Measurements from ENCODE around the gene HECTD1.
A peak's percentile ranks its signal among the peaks of the same experiment; 100 is the strongest.
"Not testable (repeated sequence)": the region's sequence is repeated elsewhere in the genome, so short reads cannot be mapped to it uniquely, and the experiment has no call there.

Gene HECTD1

DNA sequence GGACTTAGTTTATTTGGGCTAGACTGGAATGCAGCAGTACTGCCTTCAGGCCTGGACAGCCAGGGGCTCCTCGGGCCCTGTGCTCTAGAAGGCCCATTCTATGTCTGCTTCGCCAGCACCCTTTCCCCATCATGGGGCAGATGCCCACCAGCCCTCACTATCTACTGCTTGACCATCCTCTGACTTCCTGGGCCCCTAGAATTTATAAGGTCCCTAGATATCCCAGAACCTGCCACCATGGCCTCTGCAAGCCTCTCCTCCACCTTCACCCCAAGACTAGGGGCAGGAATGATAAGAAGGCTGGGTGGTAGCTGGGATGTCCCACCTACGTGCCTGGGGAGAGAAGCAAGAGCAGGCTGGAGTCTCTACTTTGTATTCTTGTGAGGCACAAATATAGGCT lies 122.6 kb downstream of the HECTD1 start:
- no peak for DNase-seq

DNA sequence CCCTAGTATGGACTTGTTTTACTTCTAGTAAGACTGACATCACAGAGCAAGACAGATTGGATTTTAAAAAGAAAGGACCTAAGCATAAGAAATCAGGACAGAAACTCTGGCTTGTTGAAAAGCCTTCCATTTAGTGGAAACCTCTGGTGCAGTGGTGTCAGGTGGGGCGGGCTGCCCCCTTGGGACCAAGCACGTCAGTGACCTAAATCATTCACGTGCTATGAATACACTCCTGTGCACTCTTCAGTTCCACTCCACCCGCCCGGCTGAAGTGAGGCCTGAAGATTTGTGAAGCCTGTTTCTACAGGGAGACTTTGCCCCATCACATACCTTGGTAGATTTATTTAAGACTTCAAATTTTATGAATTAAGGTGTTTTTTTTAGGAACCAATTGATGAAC lies 123.2 kb downstream of the HECTD1 start:
- DNase-seq: no peak

DNA sequence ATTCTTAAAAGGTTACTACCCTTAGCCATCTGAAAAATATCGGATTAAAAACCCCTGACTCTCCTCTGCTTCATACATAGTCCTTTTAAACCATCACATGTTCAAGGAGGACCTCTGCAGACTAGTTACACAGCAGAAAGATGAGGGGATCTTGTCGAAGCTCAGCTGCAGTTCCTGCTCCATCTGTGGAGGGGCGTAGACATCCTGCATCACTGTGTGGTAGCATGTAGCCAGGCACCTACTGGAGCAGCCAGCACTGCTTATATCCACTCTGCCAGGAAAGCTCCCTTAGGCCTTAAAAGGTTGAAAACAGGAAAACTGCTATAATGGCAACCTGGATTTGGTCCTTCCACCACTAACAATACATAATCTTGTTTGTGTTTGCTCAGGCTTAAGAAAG lies 123.8 kb downstream of the HECTD1 start:
- no peak for DNase-seq

DNA sequence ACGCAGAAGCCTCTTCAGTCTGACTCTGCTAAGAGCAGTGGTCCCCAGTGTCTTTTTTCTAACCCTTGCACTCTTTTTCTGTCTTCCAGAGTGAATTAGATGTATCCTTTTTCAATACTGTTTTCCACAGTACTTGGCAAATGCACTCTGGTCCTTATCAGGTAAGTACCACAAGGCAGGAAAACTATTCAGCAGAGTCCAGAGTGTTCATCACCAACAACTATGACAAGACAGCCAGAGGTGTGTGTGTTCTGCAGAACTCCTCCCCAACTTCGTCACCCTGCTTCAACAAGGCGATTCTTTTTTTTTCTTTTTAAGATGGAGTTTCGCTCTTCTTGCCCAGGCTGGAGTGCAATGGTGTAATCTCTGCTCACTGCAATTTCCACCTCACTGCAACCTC lies 127.1 kb downstream of the HECTD1 start:
- DNase-seq: no peak

DNA sequence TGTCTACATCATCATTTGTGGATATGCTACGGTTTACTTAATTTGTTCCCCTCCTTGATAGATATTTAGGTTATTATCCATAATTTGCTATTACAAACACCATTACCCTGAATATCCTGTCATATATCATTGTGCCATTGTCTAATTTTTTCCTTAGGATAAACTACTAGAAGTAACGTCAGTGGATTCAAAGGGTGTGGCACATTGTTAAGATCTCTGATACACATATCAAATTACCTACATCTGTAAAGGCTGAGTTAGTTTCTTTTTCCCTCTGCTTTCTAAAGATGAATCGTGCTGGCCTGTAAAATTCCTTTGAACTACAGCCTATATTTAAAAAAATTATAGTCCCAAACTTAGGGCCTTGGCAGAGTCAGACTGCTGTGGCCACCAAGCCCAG lies 127.5 kb downstream of the HECTD1 start:
- no peak for DNase-seq

DNA sequence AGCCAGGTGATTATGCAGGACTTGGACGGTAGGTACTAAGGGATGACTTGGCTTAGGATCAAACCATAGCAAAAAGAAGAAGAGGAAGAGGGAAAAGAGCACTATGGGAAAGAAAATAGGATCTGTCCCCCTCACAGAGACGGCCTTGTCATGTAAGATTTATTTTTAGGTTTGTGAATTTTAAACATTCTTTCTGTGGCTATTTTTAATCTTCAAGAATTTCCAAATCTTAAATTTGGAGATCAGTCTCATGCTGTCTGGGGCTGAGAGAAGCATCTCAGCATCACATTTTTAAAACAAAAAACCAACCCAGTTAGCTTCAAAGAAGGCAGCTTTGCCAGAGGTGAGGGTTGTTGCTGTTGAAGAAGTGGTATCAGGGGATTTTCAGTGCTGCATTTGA lies 128.8 kb downstream of the HECTD1 start:
- no peak for DNase-seq

DNA sequence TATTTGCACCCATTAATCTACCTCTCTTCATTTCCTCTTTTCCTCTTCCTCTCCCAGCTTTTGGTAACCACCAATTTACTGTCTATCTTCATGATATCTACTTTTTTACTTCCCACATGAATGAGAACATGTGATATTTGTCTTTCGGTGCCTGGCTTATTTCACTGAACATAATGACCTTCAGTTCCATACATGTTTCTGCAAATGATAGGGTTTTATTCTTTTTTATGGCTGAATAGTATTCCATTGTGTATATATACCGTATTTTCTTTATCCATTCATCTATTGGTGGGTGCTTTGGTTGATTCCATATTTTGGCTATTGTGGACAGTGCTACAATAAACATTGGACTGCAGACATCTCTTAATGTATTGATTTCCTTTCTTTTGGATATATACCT lies 132.4 kb downstream of the HECTD1 start:
- DNase-seq: no peak

DNA sequence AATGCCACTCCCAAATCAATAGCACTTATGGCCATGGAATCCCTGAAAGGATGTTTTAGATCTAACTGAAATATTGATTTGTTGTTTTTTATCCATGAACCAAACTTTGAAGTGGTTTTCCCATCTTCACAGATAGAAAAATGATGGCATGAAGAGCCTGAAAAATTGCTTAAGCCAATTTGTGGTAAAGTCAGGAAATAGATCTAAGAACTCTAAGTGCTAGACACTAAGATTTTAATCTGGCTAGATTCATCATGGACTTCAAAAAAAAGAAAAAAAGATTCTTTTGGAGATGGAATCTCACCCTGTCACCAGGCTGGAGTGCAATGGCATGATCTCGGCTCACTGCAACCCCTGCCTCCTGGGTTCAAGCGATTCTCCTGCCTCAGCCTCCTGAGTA lies 136.4 kb downstream of the HECTD1 start:
- no peak for DNase-seq

DNA sequence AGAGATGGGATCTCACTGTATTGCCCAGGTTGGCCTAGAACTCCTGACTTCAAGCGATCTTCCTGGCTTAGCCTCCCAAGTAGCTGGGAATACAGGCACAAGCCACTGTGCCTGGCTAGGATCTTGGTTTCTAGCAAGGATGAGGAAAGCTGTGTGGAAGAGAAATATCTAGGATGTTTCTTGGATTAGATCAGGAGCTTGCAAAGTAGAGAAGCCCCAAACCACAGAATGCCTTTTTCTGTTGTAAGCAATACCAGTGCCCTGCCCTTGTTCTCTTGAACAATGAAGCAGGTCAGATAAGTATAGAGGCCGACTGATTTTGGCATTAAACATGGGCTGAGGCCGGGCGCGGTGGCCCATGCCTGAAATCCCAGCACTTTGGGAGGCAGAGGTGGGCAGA lies 137.2 kb downstream of the HECTD1 start:
- no peak for DNase-seq

DNA sequence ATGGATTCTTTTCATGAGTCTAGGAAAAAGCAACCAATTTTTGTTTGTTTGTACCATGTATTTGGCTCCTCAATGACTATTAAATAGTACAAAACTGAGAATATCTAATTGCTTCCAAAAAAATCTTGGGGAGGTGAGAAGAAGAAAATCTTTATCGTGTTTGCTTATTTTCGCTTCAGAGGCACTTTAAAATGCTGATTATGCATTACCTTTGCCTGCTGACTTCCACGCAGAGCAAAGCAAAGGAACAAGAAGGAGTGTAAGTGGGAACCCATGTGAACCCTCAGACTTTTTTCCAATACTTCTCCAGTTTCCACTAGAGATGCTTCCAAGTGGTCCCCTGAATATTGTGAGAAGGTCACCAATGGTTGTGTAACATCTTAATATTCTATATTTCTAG lies 138.2 kb downstream of the HECTD1 start:
- DNase-seq: peak; percentile 7

DNA sequence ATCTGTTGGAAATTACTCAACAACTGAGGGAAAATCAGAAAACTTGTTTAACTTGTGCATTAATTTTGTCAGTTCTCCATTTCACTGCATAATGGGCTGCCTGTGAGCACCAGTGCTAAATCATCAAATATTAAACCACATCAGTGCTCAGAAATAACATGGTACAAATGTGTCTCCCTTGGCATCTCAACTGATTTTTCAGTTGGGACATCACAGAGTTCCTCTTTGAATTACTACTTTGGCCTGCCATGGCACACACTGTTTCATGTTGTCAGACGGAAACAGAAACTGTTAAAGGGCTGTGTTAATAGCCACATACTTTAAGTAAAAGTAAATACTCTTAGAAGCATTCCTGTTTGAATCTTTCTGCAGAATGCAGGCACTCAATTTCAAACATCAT lies 139.4 kb downstream of the HECTD1 start:
- no peak for DNase-seq

DNA sequence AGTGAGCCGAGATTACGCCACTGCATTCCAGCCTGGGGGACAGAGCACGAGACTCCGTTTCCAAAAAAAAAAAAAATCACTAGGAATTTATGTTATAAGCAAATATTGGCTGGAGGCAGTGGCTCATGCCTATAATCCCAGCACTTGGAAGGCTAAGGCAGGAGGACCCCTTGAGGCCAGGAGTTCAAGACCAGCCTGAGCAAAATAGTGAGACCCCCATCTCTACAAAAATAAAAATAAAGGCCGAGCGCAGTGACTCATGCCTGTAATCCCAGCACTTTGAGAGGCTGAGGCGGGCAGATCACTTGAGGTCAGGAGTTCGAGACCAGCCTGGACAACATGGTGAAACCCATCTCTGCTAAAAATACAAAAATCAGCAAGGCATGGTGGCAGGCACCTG lies 144.7 kb downstream of the HECTD1 start:
- DNase-seq: not testable (repeated sequence)

DNA sequence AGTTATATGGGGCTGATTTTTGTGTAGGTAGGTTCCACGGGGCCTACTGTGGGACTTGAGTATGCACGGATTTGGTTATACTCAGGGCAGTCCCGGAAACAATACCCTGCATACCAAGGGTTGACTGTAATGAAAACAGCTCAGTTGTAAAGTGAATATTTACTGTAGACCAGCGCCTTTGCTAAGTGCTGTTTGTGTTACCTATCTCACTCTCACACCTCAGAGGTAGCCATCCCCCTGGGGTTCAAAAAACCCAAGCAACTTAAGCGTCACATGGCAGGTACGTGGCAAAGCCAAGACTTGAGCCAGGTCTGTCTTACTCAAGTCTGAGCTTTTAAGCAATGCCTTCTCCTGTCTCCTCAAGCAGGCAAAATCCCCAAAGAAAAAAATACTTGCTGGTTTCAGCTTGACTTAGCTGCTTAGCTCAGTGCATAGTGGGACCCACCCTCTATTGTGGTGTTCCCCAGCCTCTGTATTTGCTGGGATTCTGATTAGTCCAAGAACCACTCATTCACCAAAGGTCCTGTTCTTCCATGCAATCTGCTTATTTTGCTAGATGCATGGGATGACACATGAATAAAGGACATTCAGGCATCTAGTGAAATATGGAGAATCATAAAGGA lies 147.2 kb downstream of the HECTD1 start:
- no peak for DNase-seq

DNA sequence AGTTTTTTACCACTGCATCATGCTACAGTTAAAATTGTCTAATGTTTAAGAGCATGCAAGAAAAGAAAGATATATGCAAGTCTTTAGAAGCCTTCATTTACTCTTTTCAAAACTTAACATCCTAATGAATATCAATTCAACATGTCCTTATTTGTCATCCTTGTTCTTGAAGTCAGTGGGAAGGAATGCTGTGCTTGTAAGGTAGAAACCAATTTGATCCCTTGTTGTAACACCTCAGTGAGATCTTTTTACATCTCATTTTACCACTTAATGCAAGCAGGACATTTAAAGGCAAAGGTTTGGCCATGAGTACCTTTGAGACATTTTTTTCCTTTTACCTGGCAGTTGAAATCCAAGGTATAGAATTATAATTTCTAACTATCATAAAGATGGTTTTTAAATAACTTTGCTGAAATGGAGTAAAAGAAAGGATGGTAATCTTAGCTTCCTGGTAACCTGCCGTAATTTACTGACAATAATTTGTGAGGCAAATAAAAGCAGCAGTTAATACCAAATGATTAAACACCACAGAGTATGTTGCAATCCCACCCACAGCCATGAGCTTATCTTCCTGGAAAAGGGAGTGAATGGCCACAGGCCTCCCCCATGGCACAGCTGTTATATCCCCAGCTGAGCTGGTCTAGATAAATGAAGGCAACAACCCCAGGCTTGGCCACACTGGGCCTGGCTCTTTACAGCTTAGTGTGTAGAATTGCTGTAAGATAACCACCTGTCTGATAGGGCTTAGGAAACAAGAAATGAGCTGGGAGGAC lies 148.3 kb downstream of the HECTD1 start:
- peak; percentile 9 for DNase-seq

DNA sequence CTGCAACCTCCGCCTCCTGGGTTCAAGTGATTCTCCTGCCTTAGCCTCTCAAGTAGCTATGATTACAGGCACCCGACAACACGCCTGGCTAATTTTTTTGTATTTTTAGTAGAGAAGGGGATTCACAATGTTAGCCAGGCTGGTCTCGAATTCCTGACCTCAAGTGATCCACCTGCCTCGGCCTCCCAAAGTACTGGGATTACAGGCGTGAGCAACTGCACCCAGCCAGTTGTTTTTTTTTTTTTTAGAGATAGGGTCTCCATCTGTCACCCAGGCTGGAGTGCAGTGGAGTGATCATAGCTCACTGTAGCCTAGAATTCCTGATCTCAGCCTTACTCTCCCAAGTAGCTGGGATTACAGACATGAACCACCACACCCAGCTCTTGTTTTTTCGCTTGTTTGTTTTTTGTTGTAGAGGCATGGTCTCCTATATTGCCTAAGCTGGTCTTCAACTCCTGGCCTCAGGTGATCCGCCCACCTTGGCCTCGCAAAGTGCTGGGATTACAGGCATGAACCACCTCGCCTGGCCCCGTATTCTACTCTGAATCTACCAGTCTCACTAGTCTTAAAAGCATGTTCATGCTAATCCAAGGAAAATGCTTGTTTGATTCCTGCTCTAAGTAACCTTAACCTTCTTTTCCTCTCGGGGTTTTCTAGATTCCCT lies 149.8 kb downstream of the HECTD1 start:
- no peak for DNase-seq

DNA sequence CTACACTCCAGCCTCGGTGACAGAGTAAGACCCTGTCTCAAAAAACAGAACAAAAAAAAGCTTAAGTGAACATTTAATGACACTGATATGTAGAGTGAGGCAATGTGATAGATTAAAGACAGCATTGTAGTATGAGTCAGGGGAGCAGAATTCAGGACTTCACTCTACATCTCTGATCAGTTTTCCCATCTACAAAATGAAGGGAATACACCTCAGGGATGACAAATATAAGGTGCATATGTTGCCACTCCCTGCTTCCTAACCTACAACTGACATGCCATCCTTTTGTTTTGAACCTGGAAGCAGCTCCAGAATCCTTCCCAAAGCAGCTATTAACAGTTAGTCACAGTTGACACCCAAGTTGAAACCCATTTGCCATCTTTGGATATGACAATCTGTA lies 150.6 kb downstream of the HECTD1 start:
- DNase-seq: no peak

DNA sequence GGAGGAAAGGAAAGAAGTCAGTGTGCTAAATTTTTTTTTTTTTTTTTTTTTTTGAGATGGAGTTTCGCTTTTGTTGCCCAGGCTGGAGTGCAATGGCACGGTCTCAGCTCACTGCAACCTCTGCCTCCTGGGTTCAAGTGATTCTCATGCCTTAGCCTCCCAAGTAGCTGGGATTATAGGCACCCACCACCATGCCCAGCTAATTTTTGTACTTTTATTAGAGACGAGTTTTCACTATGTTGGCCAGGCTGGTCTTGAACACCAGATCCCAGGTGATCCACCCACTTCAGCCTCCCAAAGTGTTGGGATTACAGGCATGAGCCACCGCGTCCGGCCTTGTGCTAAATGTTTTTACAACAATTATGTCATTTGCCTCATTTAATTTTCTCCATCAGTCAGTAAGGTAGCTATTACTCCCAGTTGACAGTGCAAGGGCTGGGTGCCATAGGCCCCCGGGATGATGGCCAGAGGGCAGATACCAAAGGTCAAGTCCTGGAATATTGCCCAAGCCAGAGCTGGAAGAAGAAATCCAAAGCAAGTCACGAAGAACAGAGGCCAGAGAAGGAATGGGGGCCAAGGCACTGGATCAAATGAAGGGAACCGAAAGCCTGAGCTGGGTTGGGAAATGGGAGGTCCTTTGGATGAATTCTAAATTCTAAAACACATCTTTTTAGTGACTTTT lies 154.5 kb downstream of the HECTD1 start:
- not testable (repeated sequence) for DNase-seq

DNA sequence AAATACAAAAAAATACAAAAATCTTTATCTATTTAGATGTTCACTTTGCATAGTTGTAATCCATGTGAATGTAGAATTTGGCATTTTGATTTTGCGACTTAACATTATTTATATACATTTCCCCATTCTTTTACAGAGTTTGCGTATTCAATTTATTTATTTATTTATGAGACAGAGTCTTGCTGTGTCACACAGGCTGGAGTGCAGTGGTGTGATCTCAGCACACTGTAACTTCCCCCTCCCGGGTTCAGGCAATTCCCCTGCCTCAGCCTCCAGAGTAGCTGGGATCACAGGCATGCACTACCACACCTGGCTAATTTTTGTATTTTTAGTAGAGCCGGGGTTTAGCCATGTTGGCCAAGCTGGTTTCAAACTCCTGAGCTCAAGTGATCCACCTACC lies 156.1 kb downstream of the HECTD1 start:
- DNase-seq: no peak

DNA sequence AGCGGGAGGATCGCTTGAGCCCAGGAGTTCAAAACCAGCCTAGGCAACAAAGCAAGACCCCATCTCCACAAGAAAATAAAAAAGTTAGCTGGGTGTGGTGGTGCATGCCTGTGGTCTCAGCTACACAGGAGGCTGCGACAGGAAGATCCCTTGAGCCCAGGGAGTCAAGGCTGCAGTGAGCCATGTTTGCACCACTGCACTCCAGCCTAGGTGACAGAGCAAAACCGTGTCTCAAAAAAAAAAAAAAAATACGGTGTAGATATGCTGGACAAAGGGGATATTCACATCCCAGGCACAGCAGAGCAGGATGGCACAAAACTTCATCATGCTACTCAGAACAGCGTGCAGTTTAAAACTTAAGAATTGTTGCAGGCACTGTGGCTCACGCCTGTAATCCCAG lies 156.6 kb downstream of the HECTD1 start:
- no peak for DNase-seq

Data from eye (tissue), 1 donor.